Loucy (cell line): Measurements from ENCODE around the gene MPV17L.

Source experiments
- H2AFZ ChIP-seq: fragments of 200-600 bp; sonication (generic); 2 replicates; pipeline ENCODE4 v1.6.0; 2016; ENCODE audit warnings: antibody characterized with exemption, mild to moderate bottlenecking, low read length, moderate library complexity
- H3F3A ChIP-seq: fragments of 200-600 bp; 2 replicates; pipeline ENCODE4 v1.6.0; 2016; ENCODE audit warnings: antibody characterized with exemption, low read depth, mild to moderate bottlenecking
- H3K27me3 ChIP-seq: fragments of 200-600 bp; sonication (generic); 2 replicates; pipeline ENCODE4 v1.6.1; 2014; ENCODE audit warnings: low read length, mild to moderate bottlenecking; ENCODE audit not compliant: insufficient read depth, poor library complexity, severe bottlenecking
- H3K36me3 ChIP-seq: fragments of 200-600 bp; sonication (generic); 2 replicates; pipeline ENCODE4 v1.6.1; 2016; ENCODE audit warnings: low read length; ENCODE audit not compliant: insufficient read depth
- H3K4me1 ChIP-seq: fragments of 200-600 bp; sonication (generic); 2 replicates; pipeline ENCODE4 v1.5.1; 2014; ENCODE audit warnings: low read length, mild to moderate bottlenecking; ENCODE audit not compliant: insufficient read depth, poor library complexity, severe bottlenecking
- H3K4me2 ChIP-seq: fragments of 200-600 bp; sonication (generic); 2 replicates; pipeline ENCODE4 v1.6.0; 2014; ENCODE audit warnings: antibody characterized with exemption, low read length, low read depth, mild to moderate bottlenecking; ENCODE audit not compliant: poor library complexity, severe bottlenecking
- H3K4me3 ChIP-seq: fragments of 200-600 bp; sonication (generic); 2 replicates; pipeline ENCODE4 v1.5.1; 2014; ENCODE audit warnings: low read length, mild to moderate bottlenecking, mixed read lengths; ENCODE audit not compliant: poor library complexity, severe bottlenecking
- H3K79me2 ChIP-seq: fragments of 200-600 bp; sonication (generic); 2 replicates; pipeline ENCODE4 v1.6.1; 2014; ENCODE audit warnings: low read length; ENCODE audit not compliant: insufficient read depth
- H3K9ac ChIP-seq: fragments of 200-600 bp; sonication (generic); 2 replicates; pipeline ENCODE4 v1.6.0; 2014; ENCODE audit warnings: mild to moderate bottlenecking, low read depth, low read length, moderate library complexity; ENCODE audit not compliant: poor library complexity, severe bottlenecking
- H3K9me2 ChIP-seq: fragments of 200-600 bp; sonication (generic); replicated peaks from 2 replicates; pipeline ENCODE4 v1.6.1; 2016; ENCODE audit warnings: low read depth, low read length, mixed read lengths
- H3K9me3 ChIP-seq: fragments of 200-600 bp; sonication (generic); 2 replicates; pipeline ENCODE4 v1.6.1; 2014; ENCODE audit warnings: mild to moderate bottlenecking, antibody characterized with exemption, low read length, low read depth; ENCODE audit not compliant: insufficient read depth
- H4K20me1 ChIP-seq: fragments of 200-600 bp; sonication (generic); 2 replicates; pipeline ENCODE4 v1.6.0; 2014; ENCODE audit warnings: antibody characterized with exemption, low read length, mild to moderate bottlenecking; ENCODE audit not compliant: insufficient read depth, poor library complexity, severe bottlenecking
- EZH2phosphoT487 ChIP-seq: fragments of 200-600 bp; IDR thresholded peaks from 2 replicates; pipeline ENCODE4 v1.6.1; 2018; ENCODE audit warnings: antibody characterized with exemption, mild to moderate bottlenecking, moderate library complexity, borderline replicate concordance
- TF ChIP-seq, protein P1 (sequence below): fragments of 200-600 bp; sonication (generic); conservative IDR thresholded peaks from 2 replicates; pipeline ENCODE4 v1.5.1; 2014; ENCODE audit warnings: mild to moderate bottlenecking, antibody characterized with exemption, low read length

Gene MPV17L

GRCh38 chr16:15435216-15435864 lies 39.8 kb downstream of the MPV17L start:
- no peaks in the 10 kb centered on the region for H3K9me3 ChIP-seq
- no peak overlapping the region for H3K4me2 ChIP-seq

GRCh38 chr16:15439102-15439501 lies 43.5 kb downstream of the MPV17L start:
- Histone ChIP-seq H2AFZ (no peak overlapping the region), H3K9ac (no peak overlapping the region), H3K9me2 (no peaks in the 10 kb centered on the region), H3K79me2 (no peaks in the 10 kb centered on the region), H3K4me3 (no peak overlapping the region), H3K9me3 (no peaks in the 10 kb centered on the region), H3K36me3 (no peaks in the 10 kb centered on the region), H3K4me2 (no peak overlapping the region), H3K27me3 (no peaks in the 10 kb centered on the region), H3F3A (no peaks in the 10 kb centered on the region), H4K20me1 (no peaks in the 10 kb centered on the region), H3K4me1 (no peaks in the 10 kb centered on the region)
- TF ChIP-seq EZH2phosphoT487 = no peak
- TF ChIP-seq, protein P1, sequence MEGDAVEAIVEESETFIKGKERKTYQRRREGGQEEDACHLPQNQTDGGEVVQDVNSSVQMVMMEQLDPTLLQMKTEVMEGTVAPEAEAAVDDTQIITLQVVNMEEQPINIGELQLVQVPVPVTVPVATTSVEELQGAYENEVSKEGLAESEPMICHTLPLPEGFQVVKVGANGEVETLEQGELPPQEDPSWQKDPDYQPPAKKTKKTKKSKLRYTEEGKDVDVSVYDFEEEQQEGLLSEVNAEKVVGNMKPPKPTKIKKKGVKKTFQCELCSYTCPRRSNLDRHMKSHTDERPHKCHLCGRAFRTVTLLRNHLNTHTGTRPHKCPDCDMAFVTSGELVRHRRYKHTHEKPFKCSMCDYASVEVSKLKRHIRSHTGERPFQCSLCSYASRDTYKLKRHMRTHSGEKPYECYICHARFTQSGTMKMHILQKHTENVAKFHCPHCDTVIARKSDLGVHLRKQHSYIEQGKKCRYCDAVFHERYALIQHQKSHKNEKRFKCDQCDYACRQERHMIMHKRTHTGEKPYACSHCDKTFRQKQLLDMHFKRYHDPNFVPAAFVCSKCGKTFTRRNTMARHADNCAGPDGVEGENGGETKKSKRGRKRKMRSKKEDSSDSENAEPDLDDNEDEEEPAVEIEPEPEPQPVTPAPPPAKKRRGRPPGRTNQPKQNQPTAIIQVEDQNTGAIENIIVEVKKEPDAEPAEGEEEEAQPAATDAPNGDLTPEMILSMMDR = no peak

More at GRCh38 chr16:15435216-15435864, 39.8 kb downstream of the MPV17L start:
- H3K9ac ChIP-seq = no peak overlapping the region
- H3K9me2 ChIP-seq = no peaks in the 10 kb centered on the region
- H3K27me3 ChIP-seq = no peaks in the 10 kb centered on the region
- H3K36me3 ChIP-seq = no peaks in the 10 kb centered on the region
- H2AFZ ChIP-seq = no peak overlapping the region
- no peak overlapping the region for H3K4me3 ChIP-seq
- H4K20me1 ChIP-seq = no peaks in the 10 kb centered on the region
- TF ChIP-seq, protein P1 = no peak
- TF ChIP-seq EZH2phosphoT487 = no peak
- H3K79me2 ChIP-seq = no peaks in the 10 kb centered on the region
- no peaks in the 10 kb centered on the region for H3F3A ChIP-seq
- H3K4me1 ChIP-seq = no peaks in the 10 kb centered on the region

GRCh38 chr16:15439521-15439920 lies 44.0 kb downstream of the MPV17L start:
- Histone ChIP-seq H3K9ac (no peak overlapping the region), H3K4me3 (no peak overlapping the region), H3K4me2 (no peak overlapping the region), H3K9me2 (no peaks in the 10 kb centered on the region), H3K79me2 (no peaks in the 10 kb centered on the region), H3K4me1 (no peaks in the 10 kb centered on the region), H2AFZ (no peak overlapping the region), H3K36me3 (no peaks in the 10 kb centered on the region), H4K20me1 (no peaks in the 10 kb centered on the region), H3K9me3 (no peaks in the 10 kb centered on the region), H3K27me3 (no peaks in the 10 kb centered on the region), H3F3A (no peaks in the 10 kb centered on the region)
- no peak for TF ChIP-seq EZH2phosphoT487
- TF ChIP-seq, protein P1 = no peak
